ENCODE results near the gene MUC5AC. TPM values are rescaled to one million over a fixed set of nuclear protein-coding genes. Genes with fewer than 3 reads are reported as not detected.

The MUC5AC gene
- total RNA-seq, 1 experiment from 2014 or later = not detected

DNA sequence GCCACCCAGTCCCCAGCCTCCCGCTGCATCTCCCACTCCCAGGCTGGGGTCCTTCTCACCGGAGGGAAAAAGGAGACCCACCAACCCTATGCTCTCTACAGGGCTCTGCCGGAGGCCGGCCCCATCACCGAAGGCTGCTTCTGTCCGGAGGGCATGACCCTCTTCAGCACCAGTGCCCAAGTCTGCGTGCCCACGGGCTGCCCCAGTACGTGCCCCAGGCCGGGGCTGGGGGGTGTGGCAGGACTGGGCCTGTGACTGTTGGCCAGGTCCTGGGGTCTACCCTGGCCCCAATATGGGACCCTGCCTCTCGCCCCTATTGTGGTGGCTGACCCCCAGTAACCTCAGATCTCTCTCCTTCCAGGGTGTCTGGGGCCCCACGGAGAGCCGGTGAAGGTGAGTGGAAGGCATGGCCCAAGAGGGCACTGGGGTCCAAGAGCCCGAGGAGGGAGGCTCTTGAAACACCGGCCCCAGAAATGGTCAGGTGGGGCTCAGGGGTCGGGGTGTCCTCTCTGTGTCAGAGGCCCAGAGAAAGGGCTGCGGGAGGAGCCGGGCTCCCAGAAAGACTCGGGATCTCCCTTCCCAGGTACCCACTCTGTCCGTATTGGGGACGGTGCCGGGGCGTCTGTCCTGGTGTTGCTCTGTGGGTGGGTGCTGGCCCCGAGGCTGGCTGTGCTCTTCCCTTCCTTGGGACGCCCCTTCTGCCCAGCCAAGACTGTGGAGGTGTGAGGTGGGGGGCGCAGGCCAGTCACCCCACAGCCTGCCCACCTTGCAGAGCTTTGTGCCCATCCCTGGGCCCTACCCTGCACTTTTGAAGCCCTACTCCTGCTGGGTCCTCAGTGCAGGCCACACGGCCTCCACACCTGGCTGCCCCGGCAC is 39.0 kb downstream of the MUC5AC start:
- DNase-seq (ENCODE audit: low spot score) = no peak

DNA sequence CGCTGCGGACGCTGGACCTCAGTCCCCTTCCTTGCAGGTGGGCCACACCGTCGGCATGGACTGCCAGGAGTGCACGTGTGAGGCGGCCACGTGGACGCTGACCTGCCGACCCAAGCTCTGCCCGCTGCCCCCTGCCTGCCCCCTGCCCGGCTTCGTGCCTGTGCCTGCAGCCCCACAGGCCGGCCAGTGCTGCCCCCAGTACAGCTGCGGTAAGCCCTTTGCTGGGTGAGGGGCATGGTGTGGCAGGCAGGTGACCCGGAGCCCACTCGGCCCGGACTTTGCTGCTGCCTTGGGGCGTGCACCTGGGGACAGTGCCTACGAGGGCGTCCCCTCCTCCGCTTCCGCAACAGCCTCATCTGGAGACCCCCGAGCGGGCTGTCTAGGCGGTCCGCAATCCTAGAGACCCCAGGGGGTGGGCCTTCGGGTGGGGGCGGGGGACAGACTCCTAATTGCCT is 39.7 kb downstream of the MUC5AC start:
- no peak for DNase-seq (ENCODE audit: low spot score)

DNA sequence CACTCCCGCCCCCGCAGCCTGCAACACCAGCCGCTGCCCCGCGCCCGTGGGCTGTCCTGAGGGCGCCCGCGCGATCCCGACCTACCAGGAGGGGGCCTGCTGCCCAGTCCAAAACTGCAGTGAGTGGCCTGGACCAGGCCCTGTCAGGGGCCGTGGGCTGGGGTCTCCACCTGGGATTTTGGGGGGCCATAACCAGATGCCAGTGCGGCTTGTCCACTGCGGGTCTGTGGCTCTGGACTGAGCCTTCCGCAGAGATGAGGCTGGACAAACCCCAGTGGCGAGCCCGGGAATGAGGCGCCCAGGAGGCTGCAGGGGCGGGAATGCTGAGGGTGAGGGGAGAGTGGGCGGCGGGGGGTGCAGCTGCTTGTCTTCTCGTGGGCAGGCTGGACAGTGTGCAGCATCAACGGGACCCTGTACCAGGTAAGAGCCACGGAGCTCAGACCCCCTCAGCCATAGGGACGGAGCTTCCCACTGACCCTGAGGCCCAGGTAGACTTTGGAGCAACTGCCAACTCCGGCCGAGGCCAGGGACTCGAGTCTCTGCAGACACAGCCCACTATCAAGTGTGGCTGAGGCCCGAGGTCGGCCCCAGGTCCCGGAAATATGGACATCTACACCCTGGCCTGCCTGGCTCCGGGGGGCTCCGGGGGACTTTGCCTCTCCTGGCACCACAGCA is 40.3 kb downstream of the MUC5AC start:
- DNase-seq (ENCODE audit: low spot score) = no peak

DNA sequence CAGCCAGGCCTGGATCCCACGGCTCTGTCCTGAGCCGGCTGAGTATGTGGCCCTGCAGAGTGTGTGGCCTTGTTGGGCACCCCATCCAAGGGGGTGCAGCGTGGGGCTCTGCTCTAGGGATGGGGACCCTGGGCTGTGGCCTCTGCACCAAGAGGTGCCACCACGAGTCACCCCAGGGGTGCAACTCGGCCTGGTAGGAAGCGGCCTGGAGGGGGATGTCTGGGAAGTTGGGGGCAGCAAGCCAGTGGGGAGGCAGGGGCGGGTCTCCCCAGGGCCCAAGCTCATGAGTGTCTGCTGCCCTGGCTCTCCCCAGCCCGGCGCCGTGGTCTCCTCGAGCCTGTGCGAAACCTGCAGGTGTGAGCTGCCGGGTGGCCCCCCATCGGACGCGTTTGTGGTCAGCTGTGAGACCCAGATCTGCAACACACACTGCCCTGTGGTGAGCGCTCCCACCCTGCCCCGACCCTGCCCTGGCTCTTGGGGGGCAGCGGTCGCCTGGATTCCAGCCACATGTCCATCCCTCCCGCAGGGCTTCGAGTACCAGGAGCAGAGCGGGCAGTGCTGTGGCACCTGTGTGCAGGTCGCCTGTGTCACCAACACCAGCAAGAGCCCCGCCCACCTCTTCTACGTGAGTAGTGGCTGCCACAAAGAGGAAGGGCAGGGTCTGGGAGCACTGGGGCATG is 40.9 kb downstream of the MUC5AC start:
- no peak for DNase-seq (ENCODE audit: low spot score)

DNA sequence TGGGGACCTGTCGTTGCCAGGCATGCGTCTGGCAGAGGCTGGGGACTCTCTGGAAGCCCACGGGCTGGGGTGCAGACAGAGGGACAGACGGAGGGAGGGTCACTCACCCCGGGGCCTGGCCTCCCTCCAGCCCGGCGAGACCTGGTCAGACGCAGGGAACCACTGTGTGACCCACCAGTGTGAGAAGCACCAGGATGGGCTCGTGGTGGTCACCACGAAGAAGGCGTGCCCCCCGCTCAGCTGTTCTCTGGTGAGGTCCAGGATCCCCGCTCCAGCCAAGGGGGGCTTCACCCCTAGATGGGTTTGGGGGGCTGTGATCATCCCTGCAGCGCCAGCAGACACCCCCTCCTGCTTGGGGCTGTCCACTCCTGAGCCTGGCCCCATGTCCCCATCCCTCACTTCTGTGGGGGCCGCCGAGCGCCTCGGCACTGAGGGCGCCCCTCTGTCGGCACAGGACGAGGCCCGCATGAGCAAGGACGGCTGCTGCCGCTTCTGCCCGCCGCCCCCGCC is 41.5 kb downstream of the MUC5AC start:
- DNase-seq (ENCODE audit: low spot score) = no peak

DNA sequence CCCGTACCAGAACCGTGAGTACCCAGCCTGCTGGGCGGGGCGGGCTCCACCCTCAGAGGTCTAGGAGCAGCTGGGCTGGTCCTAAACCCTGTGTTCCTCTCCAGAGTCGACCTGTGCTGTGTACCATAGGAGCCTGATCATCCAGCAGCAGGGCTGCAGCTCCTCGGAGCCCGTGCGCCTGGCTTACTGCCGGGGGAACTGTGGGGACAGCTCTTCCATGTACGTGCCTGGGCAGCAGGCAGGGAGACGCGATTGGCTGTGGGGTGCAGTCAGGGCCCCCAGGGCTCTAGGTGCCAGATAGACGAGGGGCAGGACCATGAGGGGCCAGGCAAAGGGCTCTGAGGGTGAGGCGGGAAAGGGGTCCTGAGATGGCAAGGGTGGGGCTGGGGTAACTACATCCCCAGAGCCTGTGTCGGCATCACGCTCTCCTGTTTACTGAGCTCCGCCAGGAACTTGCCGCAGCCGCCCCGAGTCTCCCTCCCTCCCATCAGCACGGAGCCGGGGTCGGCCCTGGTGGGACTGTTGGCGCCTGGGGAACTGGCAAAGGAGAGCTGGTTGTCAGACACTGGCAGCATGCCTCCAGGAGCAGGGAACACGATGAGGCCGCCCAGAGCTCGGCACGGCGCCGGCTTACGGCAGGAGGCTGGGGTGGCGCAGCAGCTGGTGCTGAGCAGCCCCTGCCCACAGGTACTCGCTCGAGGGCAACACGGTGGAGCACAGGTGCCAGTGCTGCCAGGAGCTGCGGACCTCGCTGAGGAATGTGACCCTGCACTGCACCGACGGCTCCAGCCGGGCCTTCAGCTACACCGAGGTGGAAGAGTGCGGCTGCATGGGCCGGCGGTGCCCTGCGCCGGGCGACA is 42.2 kb downstream of the MUC5AC start:
- no peak for DNase-seq (ENCODE audit: low spot score)

- no peak for DNase-seq (ENCODE audit: low spot score)
Observed at GRCh38 chr11:1200611-1201191, 42.9 kb downstream of the MUC5AC start.

DNA sequence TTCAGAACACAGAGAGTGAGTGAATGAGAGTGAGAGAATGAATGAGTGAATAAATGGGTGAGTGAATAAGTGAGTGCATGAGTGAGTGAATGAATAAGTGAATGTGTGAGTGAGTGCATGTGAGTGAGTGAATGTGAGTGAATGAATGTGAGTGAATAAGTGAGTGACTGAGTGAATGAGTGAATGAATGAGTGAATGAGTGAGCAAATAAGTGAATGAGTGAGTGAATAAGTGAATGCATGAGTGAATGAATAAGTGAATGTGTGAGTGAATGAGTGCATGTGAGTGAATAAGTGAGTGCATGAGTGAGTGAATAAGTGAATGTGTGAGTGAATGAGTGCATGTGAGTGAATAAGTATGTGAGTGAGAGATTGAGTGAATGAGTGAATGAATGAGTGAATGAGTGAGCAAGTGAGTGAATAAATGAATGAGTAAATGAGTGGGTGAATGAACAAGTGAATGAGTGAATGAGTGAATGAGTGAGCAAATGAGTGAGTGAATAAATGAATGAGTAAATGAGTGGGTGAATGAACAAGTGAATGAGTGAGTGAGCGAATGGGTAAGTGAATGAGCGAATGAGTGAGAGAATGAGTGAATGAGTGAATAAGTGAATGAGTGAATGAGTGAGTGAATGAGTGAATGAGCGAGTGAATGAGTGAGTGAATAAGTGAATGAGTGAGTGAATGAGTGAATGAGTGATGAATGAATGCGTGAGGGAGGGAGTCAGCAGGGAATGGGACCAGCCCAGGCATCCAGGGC is 43.8 kb downstream of the MUC5AC start:
- no peak for DNase-seq (ENCODE audit: low spot score)

DNA sequence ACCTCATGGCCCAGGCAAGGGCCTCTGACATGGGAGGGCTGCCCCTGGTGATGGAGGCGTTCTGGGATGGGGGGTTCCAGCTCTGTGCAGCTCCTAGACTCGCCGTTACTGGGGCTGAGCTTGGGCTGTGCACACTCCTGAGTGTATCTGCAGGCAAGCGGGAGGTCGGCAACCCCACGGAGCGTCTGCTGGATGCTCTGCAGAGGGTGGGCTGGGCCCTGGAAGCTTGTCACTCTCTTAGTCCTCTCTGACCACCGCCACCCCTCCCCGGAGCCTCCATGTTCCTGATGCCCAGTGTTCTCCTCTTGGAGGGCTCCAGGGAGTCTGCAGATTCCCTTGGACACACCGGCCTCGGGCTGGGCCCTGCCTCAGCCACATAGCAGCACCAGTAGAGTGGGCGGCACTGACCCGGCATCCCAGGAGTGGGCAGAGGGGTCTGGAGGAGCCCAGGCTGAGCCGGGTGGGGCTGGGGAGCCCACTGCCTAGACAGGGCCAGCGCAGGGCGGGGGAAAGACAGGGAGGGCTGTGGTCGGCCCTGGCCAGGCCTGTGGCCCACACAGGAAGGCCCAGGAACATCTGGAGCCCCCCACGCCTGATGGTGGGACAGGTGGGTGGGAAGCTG is 44.5 kb downstream of the MUC5AC start:
- DNase-seq (ENCODE audit: low spot score) = no peak

DNA sequence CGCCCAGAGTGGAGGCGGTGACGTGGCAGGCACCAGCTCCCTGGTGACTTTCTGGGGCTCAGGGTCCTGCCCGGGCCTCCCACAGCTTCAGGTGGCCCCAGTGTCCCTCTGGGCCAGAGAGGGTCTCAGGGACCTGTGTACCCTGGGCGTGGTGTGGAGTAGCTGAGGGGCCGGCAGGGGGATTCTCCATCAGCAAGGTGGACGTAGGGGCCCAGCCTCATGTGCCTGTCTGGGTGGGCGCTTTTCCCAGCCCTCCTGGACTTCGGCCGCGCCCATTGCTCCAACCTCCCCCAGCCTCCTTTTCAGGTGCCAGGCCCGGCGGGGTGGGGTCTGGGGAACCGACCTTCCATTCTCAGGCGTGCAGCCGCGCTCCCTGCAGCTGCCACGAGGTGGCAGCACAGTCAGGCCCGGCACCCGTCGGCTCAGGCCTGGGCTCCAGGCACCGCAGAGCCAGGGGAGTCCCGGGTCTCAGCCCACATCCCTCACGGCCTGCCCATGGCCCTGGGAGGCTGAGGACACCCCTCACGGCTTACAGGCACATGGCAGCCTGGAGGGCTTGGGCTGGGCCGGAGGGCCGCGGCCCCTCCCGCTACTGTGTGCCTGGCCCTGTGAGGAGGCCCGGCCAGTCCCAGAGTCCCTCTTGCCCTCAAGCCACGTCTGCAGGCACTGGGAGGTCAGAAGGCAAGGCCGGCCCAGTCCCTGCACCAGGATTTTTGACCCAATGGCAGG is 45.2 kb downstream of the MUC5AC start:
- DNase-seq (ENCODE audit: low spot score) = no peak

- no peak for DNase-seq (ENCODE audit: low spot score)
Observed at GRCh38 chr11:1203505-1204271, 45.9 kb downstream of the MUC5AC start.

DNA sequence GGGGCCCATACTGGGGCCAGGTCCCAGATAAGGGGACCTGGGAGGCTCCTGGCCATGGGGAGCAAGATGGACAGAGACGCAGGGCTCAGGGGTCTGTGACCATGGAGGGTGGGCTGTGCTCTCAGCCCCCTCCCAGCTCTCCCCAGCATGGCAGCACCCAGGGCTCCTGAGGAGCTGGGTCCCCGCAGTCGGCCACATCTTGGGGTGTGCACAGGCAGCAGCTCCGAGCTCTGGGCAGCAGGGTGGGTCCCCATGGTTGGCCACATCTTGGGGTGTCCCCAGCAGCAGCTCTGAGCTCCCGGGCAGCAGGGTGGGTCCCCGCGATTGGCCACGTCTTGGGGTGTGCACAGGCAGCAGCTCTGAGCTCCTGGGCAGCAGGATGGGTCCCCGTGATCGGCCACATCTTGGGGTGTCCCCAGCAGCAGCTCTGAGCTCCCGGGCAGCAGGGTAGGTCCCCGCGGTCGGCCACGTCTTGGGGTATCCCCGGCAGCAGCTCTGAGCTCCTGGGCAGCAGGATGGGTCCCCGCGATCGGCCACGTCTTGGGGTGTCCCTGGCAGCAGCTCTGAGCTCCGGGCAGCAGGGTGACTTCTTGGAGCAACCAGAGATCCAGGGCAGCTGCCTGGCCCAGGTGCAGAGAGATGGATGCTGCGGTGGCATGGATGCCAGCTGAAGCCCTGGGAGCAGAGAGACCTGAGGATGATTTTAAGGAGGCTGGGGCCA is 46.8 kb downstream of the MUC5AC start:
- DNase-seq (ENCODE audit: low spot score) = no peak

- no peak for DNase-seq (ENCODE audit: low spot score)
Observed at GRCh38 chr11:1205121-1205986, 47.6 kb downstream of the MUC5AC start.

DNA sequence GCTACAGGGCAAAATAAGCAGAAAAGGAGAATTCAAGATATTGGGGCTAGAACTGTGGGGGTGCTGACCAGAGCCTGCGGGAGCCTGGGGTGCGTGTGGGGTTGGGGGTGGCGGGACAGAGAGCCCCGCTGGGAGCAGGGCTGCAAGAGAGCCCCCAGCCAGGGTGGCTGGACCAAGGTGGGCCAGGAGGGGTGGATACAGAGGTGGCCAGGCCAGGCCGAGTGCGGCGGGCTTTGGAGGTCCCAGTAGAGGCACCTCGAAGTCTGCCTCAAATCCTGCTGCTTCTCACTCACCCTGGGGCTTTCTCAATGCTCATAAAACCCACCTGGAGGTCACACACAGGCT is 48.2 kb downstream of the MUC5AC start:
- DNase-seq (ENCODE audit: low spot score) = no peak

GRCh38 chr11:1206391-1207271 is 48.9 kb downstream of the MUC5AC start:
- no peak for DNase-seq (ENCODE audit: low spot score)
